GM12878 (cell line): Measurements from ENCODE around the gene ATP6V0C. TPM values are rescaled to one million over a fixed set of nuclear protein-coding genes. Genes with fewer than 3 reads are reported as not detected.

Source experiments
- ATAC-seq: fragments of 200-7000 bp; cut with Tn5 transposase; 3 replicates; pipeline ENCODE4 v1.9.1; 2020; ENCODE audit warnings: mild to moderate bottlenecking, moderate library complexity
- BruUV-seq: library from RNA; stranded (reverse); fragments of 400-500 nt; replicated peaks from 2 replicates; lab custom pipeline; 2021; lab: Mats Ljungman, UMichigan
- CTCF ChIA-PET: fragments of 300-600 bp; sonication (Branson Sonifier 250); formaldehyde crosslinking; extraction: SDS; loops from one replicate; lab custom pipeline; 2021; ENCODE audit warnings: inconsistent platforms; lab: Yijun Ruan, JAX
- POLR2A ChIA-PET: fragments of 350-600 bp; formaldehyde crosslinking; extraction: SDS; loops from one replicate; lab custom pipeline; 2021; ENCODE audit warnings: inconsistent platforms; lab: Charles Lee
- RAD21 ChIA-PET: fragments of 300-600 bp; sonication (Branson Sonifier 250); formaldehyde crosslinking; loops from one replicate; lab custom pipeline; 2023; ENCODE audit warnings: antibody characterized with exemption; ENCODE audit not compliant: unreplicated experiment; lab: Charles Lee
- SMC1A ChIA-PET: fragments of 300-600 bp; sonication (Branson Sonifier 250); formaldehyde crosslinking; loops from one replicate; lab custom pipeline; 2023; ENCODE audit not compliant: unreplicated experiment, uncharacterized antibody; lab: Charles Lee
- DNase-seq: peaks from one replicate; pipeline ENCODE4 v3.0.0-alpha.2; 2011; ENCODE audit warnings: low read depth, low spot score
- FAIRE-seq: peaks from 3 replicates; lab custom pipeline; 2011; peaks lifted over from hg19 to GRCh38; lab: Jason Lieb, UNC
- H2AFZ ChIP-seq: 2 replicates; pipeline ENCODE4 v1.6.0; 2011; ENCODE audit warnings: low read depth, low read length, control low read depth; ENCODE audit not compliant: control insufficient read depth
- H3K27ac ChIP-seq: 2 replicates; pipeline ENCODE4 v1.5.1; 2011; ENCODE audit warnings: control low read depth; ENCODE audit not compliant: control insufficient read depth, insufficient read depth
- H3K27me3 ChIP-seq, 2 experiments: replicated peaks in 1 of 2; 2 replicates each; pipeline versions ENCODE4 v1.6.0 to v1.6.1; 2011; ENCODE audit warnings: low read length in 1 of 2; ENCODE audit not compliant: control insufficient read depth in 2 of 2, insufficient read depth in 2 of 2
- H3K36me3 ChIP-seq, 2 experiments: 2 replicates each; pipeline ENCODE4 v1.5.1; 2011; ENCODE audit warnings: low read length in 1 of 2; ENCODE audit not compliant: control insufficient read depth in 2 of 2, insufficient read depth in 2 of 2
- H3K4me1 ChIP-seq: 2 replicates; pipeline ENCODE4 v1.6.1; 2011; ENCODE audit warnings: mild to moderate bottlenecking, low read length, moderate library complexity, mixed read lengths; ENCODE audit not compliant: control insufficient read depth, insufficient read depth
- H3K4me2 ChIP-seq: 2 replicates; pipeline ENCODE4 v1.6.0; 2011; ENCODE audit warnings: control low read depth; ENCODE audit not compliant: control insufficient read depth, insufficient read depth
- H3K4me3 ChIP-seq: fragments of 200-600 bp; sonication (generic); 2 replicates; pipeline ENCODE4 v1.5.1; 2016
- H3K79me2 ChIP-seq: 2 replicates; pipeline ENCODE4 v1.6.0; 2011; ENCODE audit warnings: low read length; ENCODE audit not compliant: control insufficient read depth, insufficient read depth
- H3K9ac ChIP-seq: 2 replicates; pipeline ENCODE4 v1.8.0; 2011; ENCODE audit warnings: low read length, control low read depth, mixed read lengths; ENCODE audit not compliant: control insufficient read depth, insufficient read depth
- H3K9me3 ChIP-seq: replicated peaks from 3 replicates; pipeline ENCODE4 v1.5.1; 2011; ENCODE audit warnings: mild to moderate bottlenecking, low read length; ENCODE audit not compliant: control insufficient read depth, insufficient read depth
- H4K20me1 ChIP-seq: 2 replicates; pipeline ENCODE4 v1.6.0; 2011; ENCODE audit not compliant: control insufficient read depth, insufficient read depth
- BHLHE40 ChIP-seq, 2 experiments: fragments of 450-650 bp in 1 of 2; IDR thresholded peaks; 2 replicates each; pipeline ENCODE4 v1.6.1; 2011 to 2017; ENCODE audit warnings: low read depth in 2 of 2, borderline replicate concordance in 1 of 2, improper control_type of control experiment in 1 of 2, low read length in 1 of 2, mild to moderate bottlenecking in 1 of 2
- EED ChIP-seq: sonication (generic); IDR thresholded peaks from 2 replicates; pipeline ENCODE4 v1.6.1; 2016; ENCODE audit warnings: antibody characterized with exemption, low read depth
- SKIL ChIP-seq: fragments of 450-650 bp; IDR thresholded peaks from 2 replicates; pipeline ENCODE4 v1.6.1; 2017; ENCODE audit warnings: mild to moderate bottlenecking, low read depth, inconsistent platforms; ENCODE audit not compliant: poor library complexity, severe bottlenecking
- STAT3 ChIP-seq: IDR thresholded peaks from 2 replicates; pipeline ENCODE4 v1.6.1; 2011; ENCODE audit warnings: low read depth, low read length, improper control_type of control experiment
- WGBS: methylation state at CpG from one replicate; pipeline ENCODE4 v1.1.6; 2016; ENCODE audit warnings: low lambda C conversion rate; ENCODE audit not compliant: insufficient replicate concordance, insufficient coverage; ENCODE audit errors: missing lambda C conversion rate; 5-methylcytosine and 5-hydroxymethylcytosine counted together
- in situ Hi-C: fragments of 300-500 bp; cut with MboI; formaldehyde crosslinking; loops from 9 replicates; pipeline ENCODE4 v1.14.3; 2018; ENCODE audit warnings: mixed read lengths
- intact Hi-C: fragments of 100-400 bp; cut with micrococcal nuclease; formaldehyde crosslinking; loops from one replicate; pipeline ENCODE4 v1.14.2; 2022; ENCODE audit not compliant: unreplicated experiment
- polyA plus RNA-seq, 11 experiments: library from polyadenylated mRNA; depleted of rRNA in 4 of 11; unstranded in 6 of 11; stranded (reverse) in 5 of 11; fragments of >200 nt; fragmentation: Nextera tagmentation in 4 of 11; fragmentation: Illumina TruSeq in 1 of 11; extraction: Ambion mirVana in 4 of 11; extraction: Trizol in 1 of 11; gene quantifications; 1 replicate in 1 of 11; 2 replicates in 10 of 11; pipeline versions ENCODE4 v1.2.1 to v1.2.3, GENCODE V29; 2011 to 2016; ENCODE audit warnings: inconsistent platforms in 2 of 11, missing spikeins in 2 of 11, low read depth in 1 of 11
- total RNA-seq, 4 experiments: library from RNA; depleted of rRNA in 3 of 4; stranded (reverse); fragments of >200 nt in 3 of 4; fragmentation: Illumina TruSeq in 1 of 4; extraction: Trizol in 1 of 4; gene quantifications; 2 replicates each; pipeline versions ENCODE4 v1.2.1 to v1.2.3, GENCODE V29; 2013 to 2021
- TF ChIP-seq, protein P1 (sequence below): IDR thresholded peaks from 2 replicates; pipeline ENCODE4 v1.6.1; 2012; ENCODE audit warnings: low read depth, low read length, improper control_type of control experiment

ATP6V0C gene
- total and polyA plus RNA-seq, 10 of the 15 experiments (the other 5 are each of a cell fraction or from before 2014, with no cell fraction given): 2.4 to 135 (median 18.4) TPM

DNA sequence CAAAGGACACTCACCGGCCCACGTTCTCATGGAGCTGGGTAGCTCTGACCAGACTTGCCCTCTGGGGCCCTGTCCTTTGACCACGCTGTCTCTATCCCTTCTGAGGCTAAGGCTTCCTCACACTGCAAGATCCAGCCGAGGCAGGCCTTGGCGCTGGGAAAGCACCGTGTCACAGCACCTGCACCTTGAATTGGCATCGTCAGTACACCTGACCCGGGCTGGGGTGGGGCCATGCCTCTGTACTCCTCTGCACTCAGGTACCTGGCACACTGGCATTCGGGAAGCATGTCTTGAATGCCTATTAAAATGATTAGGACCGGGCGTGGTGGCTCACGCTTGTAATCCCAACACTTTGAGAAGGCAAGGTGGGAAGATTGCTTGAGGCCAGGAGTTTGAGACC lies 32.8 kb upstream of the ATP6V0C start:
- Histone ChIP-seq H3K9ac (no peak overlapping the region), H4K20me1 (no peaks in the 10 kb centered on the region), H3K27ac (no peak overlapping the region), H3K4me1 (no peaks in the 10 kb centered on the region), H3K9me3 (no peaks in the 10 kb centered on the region), H3K79me2 (no peaks in the 10 kb centered on the region), H3K27me3 (no peaks in the 10 kb centered on the region), H3K4me3 (no peak overlapping the region), H2AFZ (no peak overlapping the region), H3K4me2 (no peak overlapping the region), H3K36me3 (no peaks in the 10 kb centered on the region)
- BruUV-seq: no TSS peak
- SMC1A ChIA-PET: no interaction called here
- intact Hi-C loops (no loop called here), in situ Hi-C loops (no loop called here)
- ATAC-seq (no peak), DNase-seq (no peak), FAIRE-seq (no peak)
- WGBS: 98% methylated on average over 12 of the region's 12 CpGs
- TF ChIP-seq STAT3 (no peak), SKIL (no peak), EED (no peak), BHLHE40 (IDR thresholded peaks at IDR 0.05; ENCODE audit: borderline replicate concordance in 1 of 2, low read depth in 2 of 2, low read length in 1 of 2) (no peak)
- TF ChIP-seq, protein P1, sequence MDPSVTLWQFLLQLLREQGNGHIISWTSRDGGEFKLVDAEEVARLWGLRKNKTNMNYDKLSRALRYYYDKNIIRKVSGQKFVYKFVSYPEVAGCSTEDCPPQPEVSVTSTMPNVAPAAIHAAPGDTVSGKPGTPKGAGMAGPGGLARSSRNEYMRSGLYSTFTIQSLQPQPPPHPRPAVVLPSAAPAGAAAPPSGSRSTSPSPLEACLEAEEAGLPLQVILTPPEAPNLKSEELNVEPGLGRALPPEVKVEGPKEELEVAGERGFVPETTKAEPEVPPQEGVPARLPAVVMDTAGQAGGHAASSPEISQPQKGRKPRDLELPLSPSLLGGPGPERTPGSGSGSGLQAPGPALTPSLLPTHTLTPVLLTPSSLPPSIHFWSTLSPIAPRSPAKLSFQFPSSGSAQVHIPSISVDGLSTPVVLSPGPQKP: no peak
- POLR2A ChIA-PET: no interaction called here
- CTCF ChIA-PET: no interaction called here
- RAD21 ChIA-PET: no interaction called here
